Measurements from ENCODE around the gene BCAS3. TPM values are rescaled to one million over a fixed set of nuclear protein-coding genes. Genes with fewer than 3 reads are reported as not detected.

The BCAS3 gene
- total RNA-seq, 2 experiments from 2014 or later: 5.1 to 6.9 TPM

- CTCF ChIA-PET: no interaction called here
- H3K27ac Mint-ChIP-seq: no peak overlapping the region
- intact Hi-C loops (cut with micrococcal nuclease): no loop called here
- H3K4me3 Mint-ChIP-seq: no peak overlapping the region
- H3K9me3 Mint-ChIP-seq: no peaks in the 10 kb centered on the region
- POLR2A ChIA-PET: no interaction called here
- no peaks in the 10 kb centered on the region for H3K36me3 Mint-ChIP-seq (ENCODE audit: low read depth)
- no peak for TF ChIP-seq CTCF (IDR thresholded peaks at IDR 0.05)
- no peak for DNase-seq
- no peaks in the 10 kb centered on the region for H3K27me3 Mint-ChIP-seq
- no peak for ATAC-seq
- no peaks in the 10 kb centered on the region for H3K4me1 Mint-ChIP-seq (ENCODE audit: low read depth)
These were observed 654.2 kb downstream of the BCAS3 start for GRCh38 chr17:61331886-61332285.

GRCh38 chr17:61333136-61333535 is 655.5 kb downstream of the BCAS3 start:
- H3K27ac Mint-ChIP-seq: no peak overlapping the region
- no peaks in the 10 kb centered on the region for H3K36me3 Mint-ChIP-seq (ENCODE audit: low read depth)
- CTCF ChIA-PET: interaction anchor here (1.0 to 1.3 kb wide), 2 partner anchors 16 to 26 kb away, joined by 3 read pairs; no protein-coding TSS in a partner anchor
- ATAC-seq (no peak), DNase-seq (no peak)
- no peaks in the 10 kb centered on the region for H3K4me1 Mint-ChIP-seq (ENCODE audit: low read depth)
- H3K9me3 Mint-ChIP-seq: no peaks in the 10 kb centered on the region
- POLR2A ChIA-PET: no interaction called here
- H3K27me3 Mint-ChIP-seq: no peaks in the 10 kb centered on the region
- H3K4me3 Mint-ChIP-seq: no peak overlapping the region
- intact Hi-C loops (cut with micrococcal nuclease): no loop called here
- TF ChIP-seq CTCF (IDR thresholded peaks at IDR 0.05): no peak

- ATAC-seq (no peak), DNase-seq (no peak)
- intact Hi-C loops (cut with micrococcal nuclease): no loop called here
- H3K4me3 Mint-ChIP-seq: no peak overlapping the region
- no peaks in the 10 kb centered on the region for H3K36me3 Mint-ChIP-seq (ENCODE audit: low read depth)
- CTCF ChIA-PET: interaction anchor here (1.2 to 1.3 kb wide), 2 partner anchors 17 to 25 kb away, joined by 3 read pairs; no protein-coding TSS in a partner anchor
- TF ChIP-seq CTCF (IDR thresholded peaks at IDR 0.05): no peak
- POLR2A ChIA-PET: interaction anchor here (0.6 to 0.7 kb wide), 2 partner anchors 9 to 384 kb away, joined by 3 read pairs; no protein-coding TSS in a partner anchor
- H3K9me3 Mint-ChIP-seq: no peaks in the 10 kb centered on the region
- no peak overlapping the region for H3K27ac Mint-ChIP-seq
- no peaks in the 10 kb centered on the region for H3K4me1 Mint-ChIP-seq (ENCODE audit: low read depth)
- H3K27me3 Mint-ChIP-seq: no peaks in the 10 kb centered on the region
These were observed 657.0 kb downstream of the BCAS3 start for GRCh38 chr17:61334673-61335072.

- ChIA-PET POLR2A (interaction anchor here (0.7 kb wide), 1 partner anchor 9 kb away, joined by 3 read pairs; no protein-coding TSS in a partner anchor), CTCF (interaction anchor here (1.0 to 1.2 kb wide), 2 partner anchors 26 to 55 kb away, joined by 3 to 4 read pairs; no protein-coding TSS in a partner anchor)
- Mint-ChIP-seq H3K4me3 (no peak overlapping the region), H3K27me3 (no peaks in the 10 kb centered on the region), H3K27ac (no peak overlapping the region), H3K4me1 (ENCODE audit: low read depth) (no peaks in the 10 kb centered on the region), H3K36me3 (ENCODE audit: low read depth) (no peaks in the 10 kb centered on the region), H3K9me3 (no peaks in the 10 kb centered on the region)
- intact Hi-C loops (cut with micrococcal nuclease): no loop called here
- no peak for ATAC-seq
- no peak for DNase-seq
- TF ChIP-seq CTCF (IDR thresholded peaks at IDR 0.05): no peak
These were observed 657.6 kb downstream of the BCAS3 start for GRCh38 chr17:61335105-61335844.

Data from activated CD8-positive, alpha-beta T cell treated with anti-CD3 and anti-CD28 coated beads for 36 hours (primary cell).